Retinal pigment epithelial cell (primary cell): ENCODE measurements around the gene NSF.
"Not testable (repeated sequence)": the region's sequence is repeated elsewhere in the genome, so short reads cannot be mapped to it uniquely, and the experiment has no call there.

Experiments
- DNase-seq: peaks from one replicate; pipeline ENCODE4 v3.0.0-alpha.2; 2010; ENCODE audit warnings: low read depth
- H3K4me3 ChIP-seq: 2 replicates; pipeline ENCODE4 v1.5.1; 2011; ENCODE audit warnings: mild to moderate bottlenecking, low read length, control low read depth, moderate library complexity

NSF gene

GRCh38 chr17:46624726-46625125 is 34.3 kb downstream of the NSF start:
- H3K4me3 ChIP-seq: not testable (repeated sequence)

GRCh38 chr17:46627452-46627851 is 37.0 kb downstream of the NSF start:
- H3K4me3 ChIP-seq, DNase-seq: not testable (repeated sequence)

More at GRCh38 chr17:46624726-46625125, 34.3 kb downstream of the NSF start:
- not testable (repeated sequence) for DNase-seq

GRCh38 chr17:46628753-46629436 is 38.4 kb downstream of the NSF start:
- not testable (repeated sequence) for DNase-seq, H3K4me3 ChIP-seq

GRCh38 chr17:46632146-46632545 is 41.7 kb downstream of the NSF start:
- not testable (repeated sequence) for DNase-seq, H3K4me3 ChIP-seq

GRCh38 chr17:46634844-46635243 is 44.4 kb downstream of the NSF start:
- not testable (repeated sequence) for DNase-seq, H3K4me3 ChIP-seq

- not testable (repeated sequence) for H3K4me3 ChIP-seq, DNase-seq
Observed at GRCh38 chr17:46641861-46642656, 51.6 kb downstream of the NSF start.

- DNase-seq, H3K4me3 ChIP-seq: not testable (repeated sequence)
Observed at GRCh38 chr17:46647251-46647650, 56.8 kb downstream of the NSF start.

- H3K4me3 ChIP-seq, DNase-seq: not testable (repeated sequence)
Observed at GRCh38 chr17:46647688-46648278, 57.3 kb downstream of the NSF start.

- not testable (repeated sequence) for H3K4me3 ChIP-seq, DNase-seq
Observed at GRCh38 chr17:46649246-46649645, 58.8 kb downstream of the NSF start.

- H3K4me3 ChIP-seq, DNase-seq: not testable (repeated sequence)
Observed at GRCh38 chr17:46652024-46652643, 61.7 kb downstream of the NSF start.

- not testable (repeated sequence) for H3K4me3 ChIP-seq, DNase-seq
Observed at GRCh38 chr17:46658235-46658634, 67.8 kb downstream of the NSF start.

- not testable (repeated sequence) for DNase-seq, H3K4me3 ChIP-seq
Observed at GRCh38 chr17:46659702-46660101, 69.2 kb downstream of the NSF start.

- DNase-seq, H3K4me3 ChIP-seq: not testable (repeated sequence)
Observed at GRCh38 chr17:46663123-46663522, 72.7 kb downstream of the NSF start.

GRCh38 chr17:46663552-46663951 is 73.1 kb downstream of the NSF start:
- not testable (repeated sequence) for DNase-seq, H3K4me3 ChIP-seq

GRCh38 chr17:46665969-46666368 is 75.5 kb downstream of the NSF start:
- not testable (repeated sequence) for DNase-seq, H3K4me3 ChIP-seq

GRCh38 chr17:46670789-46671188 is 80.3 kb downstream of the NSF start:
- not testable (repeated sequence) for DNase-seq, H3K4me3 ChIP-seq

GRCh38 chr17:46672777-46673176 is 82.3 kb downstream of the NSF start:
- not testable (repeated sequence) for H3K4me3 ChIP-seq, DNase-seq

- not testable (repeated sequence) for DNase-seq, H3K4me3 ChIP-seq
Observed at GRCh38 chr17:46677819-46678218, 87.3 kb downstream of the NSF start.

- not testable (repeated sequence) for H3K4me3 ChIP-seq, DNase-seq
Observed at GRCh38 chr17:46683653-46684052, 93.2 kb downstream of the NSF start.

GRCh38 chr17:46685284-46685683 is 94.8 kb downstream of the NSF start:
- not testable (repeated sequence) for DNase-seq, H3K4me3 ChIP-seq
